ENCODE measurements around the gene NXPH1.

DNA sequence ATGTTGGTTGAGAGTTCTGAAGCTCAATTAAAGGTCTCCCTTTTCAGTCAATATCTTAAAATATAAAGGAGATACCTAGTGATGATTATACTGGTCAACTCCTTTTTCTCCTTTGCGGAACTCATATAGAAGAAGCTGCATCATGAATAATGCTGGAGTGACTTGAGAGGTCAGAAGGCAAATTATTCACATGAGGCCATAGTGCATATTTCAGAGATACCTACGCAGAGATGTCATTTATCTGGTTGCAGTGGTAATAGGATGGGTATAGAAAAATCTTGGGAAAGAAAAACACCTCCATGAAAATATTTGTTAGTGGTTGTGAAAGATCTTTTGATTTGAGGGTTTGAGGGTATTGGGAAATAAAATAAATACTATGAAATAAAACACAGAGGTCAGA lies 47.7 kb downstream of the NXPH1 start:
- TF ChIP-seq POLR2AphosphoS5 (IDR thresholded peaks at IDR 0.05; ENCODE audit: low read depth, low read length) (no peak), TAF1 (IDR thresholded peaks at IDR 0.05; ENCODE audit: low read depth, low read length) (no peak), POLR2A (IDR thresholded peaks at IDR 0.05; ENCODE audit: low read depth, low read length) (no peak), POU2F2 (IDR thresholded peaks at IDR 0.05; ENCODE audit: low read depth, low read length) (no peak)
